Fibroblast of villous mesenchyme (primary cell): ENCODE measurements around the gene TP53INP2. TPM values are rescaled to one million over a fixed set of nuclear protein-coding genes. Genes with fewer than 3 reads are reported as not detected.

ENCODE experiments used
- DNase-seq: peaks from one replicate; pipeline ENCODE4 v3.0.0-alpha.2; 2010; ENCODE audit warnings: low read depth
- H3K4me3 ChIP-seq: 2 replicates; pipeline ENCODE4 v1.5.1; 2011; ENCODE audit warnings: low read depth, mild to moderate bottlenecking, low read length
- CTCF ChIP-seq: IDR thresholded peaks from 2 replicates; pipeline ENCODE4 v1.5.1; 2012; ENCODE audit warnings: low read depth, mild to moderate bottlenecking, low read length; ENCODE audit not compliant: insufficient read depth
- total RNA-seq: library from RNA; depleted of rRNA; stranded (reverse); fragments of >200 nt; gene quantifications from 2 replicates; pipeline ENCODE4 v1.2.3, GENCODE V29; 2012

Gene TP53INP2
- total RNA-seq, 1 donor: 4.3 TPM

- TF ChIP-seq CTCF: no peak
- no peak overlapping the region for H3K4me3 ChIP-seq
- DNase-seq: no peak
Observed at GRCh38 chr20:34748709-34749108, 44.6 kb downstream of the TP53INP2 start.

- TF ChIP-seq CTCF: no peak
- no peak overlapping the region for H3K4me3 ChIP-seq
- DNase-seq: peak; percentile 49
Observed at GRCh38 chr20:34750484-34750883, 46.3 kb downstream of the TP53INP2 start.

GRCh38 chr20:34751453-34751852 is 47.3 kb downstream of the TP53INP2 start:
- peak; percentile 39 for DNase-seq
- H3K4me3 ChIP-seq: no peak overlapping the region
- TF ChIP-seq CTCF: no peak

- no peak for TF ChIP-seq CTCF
- H3K4me3 ChIP-seq: no peak overlapping the region
- peak; percentile 76 for DNase-seq
Observed at GRCh38 chr20:34753706-34754461, 49.7 kb downstream of the TP53INP2 start.

GRCh38 chr20:34754611-34755010 is 50.5 kb downstream of the TP53INP2 start:
- H3K4me3 ChIP-seq: no peak overlapping the region
- DNase-seq: no peak
- TF ChIP-seq CTCF: no peak

- DNase-seq: no peak
- no peak for TF ChIP-seq CTCF
- no peak overlapping the region for H3K4me3 ChIP-seq
Observed at GRCh38 chr20:34755367-34755766, 51.2 kb downstream of the TP53INP2 start.
